ENCODE data around the gene PACRG.
"Not testable (repeated sequence)": the region's sequence is repeated elsewhere in the genome, so short reads cannot be mapped to it uniquely, and the experiment has no call there.

The PACRG gene

GRCh38 chr6:162727322-162728182 lies at the start of gene PACRG, which contains the start of gene PRKN:
TSS of gene PACRG (plus strand) at chr6:162727974.
TSS of gene PRKN (minus strand) at chr6:162727766.
- H3K27ac Mint-ChIP-seq, result peak within 1 kb of the TSS; percentile 95
- H3K27me3 Mint-ChIP-seq (ENCODE audit: low read depth, poor library complexity), result peaks cover 3% of the 10 kb centered on the region
- H3K4me1 Mint-ChIP-seq, result peaks cover 45% of the 10 kb centered on the region
- TF ChIP-seq CTCF (IDR thresholded peaks at IDR 0.05), result no peak
- peak; percentile 100 for DNase-seq
- H3K36me3 Mint-ChIP-seq (ENCODE audit: low read depth), result no peaks in the 10 kb centered on the region
- peak within 1 kb of the TSS; percentile 90 for H3K4me3 Mint-ChIP-seq
- no peaks in the 10 kb centered on the region for H3K9me3 Mint-ChIP-seq

- not testable (repeated sequence) for H3K4me1 Mint-ChIP-seq; DNase-seq; H3K27ac Mint-ChIP-seq; H3K36me3 Mint-ChIP-seq (ENCODE audit: low read depth); H3K4me3 Mint-ChIP-seq; H3K9me3 Mint-ChIP-seq; H3K27me3 Mint-ChIP-seq (ENCODE audit: low read depth, poor library complexity)
Observed at GRCh38 chr6:162678896-162679295, 48.9 kb upstream of the PACRG start.

- no peaks in the 10 kb centered on the region for H3K27me3 Mint-ChIP-seq (ENCODE audit: low read depth, poor library complexity)
- no peak overlapping the region for H3K4me3 Mint-ChIP-seq
- no peaks in the 10 kb centered on the region for H3K4me1 Mint-ChIP-seq
- H3K36me3 Mint-ChIP-seq (ENCODE audit: low read depth), result no peaks in the 10 kb centered on the region
- H3K27ac Mint-ChIP-seq, result no peak overlapping the region
- TF ChIP-seq CTCF (IDR thresholded peaks at IDR 0.05), result no peak
- H3K9me3 Mint-ChIP-seq, result no peaks in the 10 kb centered on the region
- DNase-seq, result no peak
Observed at GRCh38 chr6:162679681-162680080, 48.1 kb upstream of the PACRG start.

- Mint-ChIP-seq H3K4me3 (no peak overlapping the region), H3K27me3 (ENCODE audit: low read depth, poor library complexity) (no peaks in the 10 kb centered on the region), H3K4me1 (no peaks in the 10 kb centered on the region), H3K27ac (no peak overlapping the region), H3K36me3 (ENCODE audit: low read depth) (no peaks in the 10 kb centered on the region), H3K9me3 (no peaks in the 10 kb centered on the region)
- no peak for TF ChIP-seq CTCF (IDR thresholded peaks at IDR 0.05)
- no peak for DNase-seq
Observed at GRCh38 chr6:162680367-162680766, 47.4 kb upstream of the PACRG start.

- Mint-ChIP-seq H3K9me3 (no peaks in the 10 kb centered on the region), H3K4me3 (no peak overlapping the region), H3K27ac (no peak overlapping the region), H3K27me3 (ENCODE audit: low read depth, poor library complexity) (no peaks in the 10 kb centered on the region), H3K4me1 (no peaks in the 10 kb centered on the region), H3K36me3 (ENCODE audit: low read depth) (no peaks in the 10 kb centered on the region)
- no peak for TF ChIP-seq CTCF (IDR thresholded peaks at IDR 0.05)
- no peak for DNase-seq
Observed at GRCh38 chr6:162680871-162681270, 46.9 kb upstream of the PACRG start.

GRCh38 chr6:162681447-162681846 lies 46.3 kb upstream of the PACRG start:
- Mint-ChIP-seq H3K36me3 (ENCODE audit: low read depth) (peaks cover 5% of the 10 kb centered on the region), H3K27ac (no peak overlapping the region), H3K4me3 (no peak overlapping the region), H3K9me3 (peaks cover 3% of the 10 kb centered on the region), H3K4me1 (peaks cover 5% of the 10 kb centered on the region), H3K27me3 (ENCODE audit: low read depth, poor library complexity) (no peaks in the 10 kb centered on the region)
- DNase-seq, result no peak
- no peak for TF ChIP-seq CTCF (IDR thresholded peaks at IDR 0.05)

All from nephron progenitor cell (in vitro differentiated cells).